ENCODE data around the gene SSBP3. TPM values are rescaled to one million over a fixed set of nuclear protein-coding genes. Genes with fewer than 3 reads are reported as not detected.

Gene SSBP3
- total and polyA plus RNA-seq, 2 experiments from 2014 or later = 6.2 to 19.9 TPM

DNA sequence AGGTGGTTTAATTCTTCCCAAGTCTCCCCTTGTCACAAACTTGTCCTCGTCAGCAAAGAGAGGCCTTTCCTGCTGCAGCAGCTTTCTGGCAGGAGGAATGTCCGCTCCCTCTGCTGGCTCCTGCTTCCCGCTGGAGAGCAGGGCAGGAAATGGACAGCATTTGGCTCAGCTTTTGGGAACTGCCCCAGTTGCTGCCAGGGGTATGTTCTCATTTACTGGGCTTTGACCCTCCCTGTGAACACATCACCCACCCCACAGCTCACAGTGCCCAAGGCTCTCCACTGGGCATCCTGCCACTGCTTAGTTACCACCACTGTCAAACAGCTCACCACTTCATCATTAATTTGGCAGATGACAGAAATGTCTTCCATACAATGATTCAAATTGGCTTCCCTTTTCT is 130.8 kb downstream of the SSBP3 start:
- H3K27ac ChIP-seq = peak overlapping the region; percentile 92
- TF ChIP-seq EZH2 (IDR thresholded peaks at IDR 0.05; ENCODE audit: insufficient read depth, poor library complexity, severe bottlenecking) = no peak
- no peak for TF ChIP-seq EZH2phosphoT487 (IDR thresholded peaks at IDR 0.05; ENCODE audit: insufficient read depth, low read depth)
- H3K9ac ChIP-seq = peak overlapping the region; percentile 66
- H2AFZ ChIP-seq = 0 out of 2 replicates have a peak overlapping the region, but pooled peaks have one; percentile 20
- peak; percentile 87 for DNase-seq
- H3F3A ChIP-seq (ENCODE audit: insufficient read depth) = peaks cover 27% of the 10 kb centered on the region
- H3K4me3 ChIP-seq = no peak overlapping the region
- peaks cover 16% of the 10 kb centered on the region for H3K79me2 ChIP-seq (ENCODE audit: insufficient read depth)
- H4K20me1 ChIP-seq (ENCODE audit: insufficient read depth) = no peaks in the 10 kb centered on the region
- H3K4me1 ChIP-seq (ENCODE audit: insufficient read depth) = peaks cover 42% of the 10 kb centered on the region
- no peaks in the 10 kb centered on the region for H3K9me2 ChIP-seq (ENCODE audit: insufficient read depth)
- no peaks in the 10 kb centered on the region for H3K9me3 ChIP-seq (ENCODE audit: low read depth)
- no peaks in the 10 kb centered on the region for H3K27me3 ChIP-seq (replicated peaks; ENCODE audit: insufficient read depth)
- H3K36me3 ChIP-seq (ENCODE audit: low read depth) = no peaks in the 10 kb centered on the region; the same call in 1 of the 2 replicates
- in situ Hi-C loops (cut with MboI) = no loop called here
- peak overlapping the region; percentile 8 for H3K4me2 ChIP-seq (ENCODE audit: unreplicated experiment)
- WGBS, 2 experiments (ENCODE audit: low coverage in 1 of 2, low lambda C conversion rate in 2 of 2, missing lambda C conversion rate in 2 of 2) = 4 to 13% methylated on average over 3 of the region's 3 CpGs

DNA sequence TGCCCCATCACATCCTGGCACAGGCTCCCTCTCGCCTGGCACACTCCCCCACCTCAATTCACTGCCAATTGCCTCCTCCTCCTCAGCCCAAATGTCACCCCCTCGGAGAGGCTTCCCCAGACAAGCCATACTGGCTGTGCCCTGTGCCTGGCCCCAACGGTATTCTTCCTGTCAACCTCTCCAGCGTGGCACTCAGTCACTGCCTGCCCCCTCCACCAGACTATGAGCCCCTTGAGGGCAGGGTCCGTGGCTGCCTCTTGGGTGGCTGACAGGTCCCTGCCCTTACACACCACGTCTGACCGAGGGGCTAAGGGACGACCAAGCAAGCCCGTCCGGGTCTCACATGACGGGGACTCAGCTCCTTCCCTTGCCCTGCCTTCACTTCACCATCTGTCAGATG is 131.3 kb downstream of the SSBP3 start:
- Histone ChIP-seq H3K36me3 (ENCODE audit: low read depth) (no peaks in the 10 kb centered on the region), H3F3A (ENCODE audit: insufficient read depth) (peaks cover 27% of the 10 kb centered on the region), H3K9me2 (ENCODE audit: insufficient read depth) (no peaks in the 10 kb centered on the region), H3K27me3 (replicated peaks; ENCODE audit: insufficient read depth) (no peaks in the 10 kb centered on the region), H3K4me3 (no peak overlapping the region), H2AFZ (0 out of 2 replicates have a peak overlapping the region, but pooled peaks have one; percentile 20), H3K27ac (peak overlapping the region; percentile 92), H3K9ac (peak overlapping the region; percentile 66), H3K79me2 (ENCODE audit: insufficient read depth) (peaks cover 21% of the 10 kb centered on the region), H3K4me1 (ENCODE audit: insufficient read depth) (peaks cover 42% of the 10 kb centered on the region), H4K20me1 (ENCODE audit: insufficient read depth) (no peaks in the 10 kb centered on the region), H3K4me2 (ENCODE audit: unreplicated experiment) (peak overlapping the region; percentile 8), H3K9me3 (ENCODE audit: low read depth) (no peaks in the 10 kb centered on the region)
- no peak for TF ChIP-seq EZH2phosphoT487 (IDR thresholded peaks at IDR 0.05; ENCODE audit: insufficient read depth, low read depth)
- no peak for TF ChIP-seq EZH2 (IDR thresholded peaks at IDR 0.05; ENCODE audit: insufficient read depth, poor library complexity, severe bottlenecking)
- 20 to 24% methylated on average over 10 of the region's 11 CpGs for WGBS, 2 experiments (ENCODE audit: low coverage in 1 of 2, low lambda C conversion rate in 2 of 2, missing lambda C conversion rate in 2 of 2)
- in situ Hi-C loops (cut with MboI) = no loop called here
- DNase-seq = no peak

DNA sequence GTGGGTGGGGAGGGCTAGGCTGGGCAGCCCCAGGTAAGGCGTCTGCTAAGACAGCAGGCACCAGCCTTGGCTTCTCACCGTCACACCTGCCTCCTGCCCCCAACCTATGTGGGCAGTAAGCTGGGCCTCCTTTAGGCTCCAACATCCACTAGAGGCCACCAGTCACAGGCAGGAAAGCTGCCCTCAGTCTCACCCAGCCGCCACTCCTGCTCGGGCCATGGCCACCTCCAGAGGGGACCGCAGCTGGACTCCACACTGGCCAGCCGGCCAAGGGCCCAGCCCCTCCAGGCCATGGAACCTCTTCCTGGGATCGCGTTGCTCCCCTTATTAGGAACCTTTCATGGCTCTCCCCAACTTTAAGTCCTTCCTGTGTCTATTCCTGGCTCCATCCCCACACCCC is 131.7 kb downstream of the SSBP3 start:
- Histone ChIP-seq H3K36me3 (ENCODE audit: low read depth) (no peaks in the 10 kb centered on the region), H3F3A (ENCODE audit: insufficient read depth) (peaks cover 27% of the 10 kb centered on the region), H3K9me3 (ENCODE audit: low read depth) (no peaks in the 10 kb centered on the region), H3K4me3 (no peak overlapping the region), H3K4me2 (ENCODE audit: unreplicated experiment) (peak overlapping the region; percentile 8), H3K9me2 (ENCODE audit: insufficient read depth) (no peaks in the 10 kb centered on the region), H3K27me3 (replicated peaks; ENCODE audit: insufficient read depth) (no peaks in the 10 kb centered on the region), H3K9ac (peak overlapping the region; percentile 66), H2AFZ (no peak overlapping the region), H3K4me1 (ENCODE audit: insufficient read depth) (peaks cover 42% of the 10 kb centered on the region), H3K79me2 (ENCODE audit: insufficient read depth) (peaks cover 25% of the 10 kb centered on the region), H3K27ac (peak overlapping the region; percentile 92), H4K20me1 (ENCODE audit: insufficient read depth) (no peaks in the 10 kb centered on the region)
- 75 to 90% methylated on average over 8 of the region's 8 CpGs for WGBS, 2 experiments (ENCODE audit: low coverage in 1 of 2, low lambda C conversion rate in 2 of 2, missing lambda C conversion rate in 2 of 2)
- TF ChIP-seq EZH2 (IDR thresholded peaks at IDR 0.05; ENCODE audit: insufficient read depth, poor library complexity, severe bottlenecking) (no peak), EZH2phosphoT487 (IDR thresholded peaks at IDR 0.05; ENCODE audit: insufficient read depth, low read depth) (no peak)
- in situ Hi-C loops (cut with MboI) = no loop called here
- DNase-seq = peak; percentile 23

DNA sequence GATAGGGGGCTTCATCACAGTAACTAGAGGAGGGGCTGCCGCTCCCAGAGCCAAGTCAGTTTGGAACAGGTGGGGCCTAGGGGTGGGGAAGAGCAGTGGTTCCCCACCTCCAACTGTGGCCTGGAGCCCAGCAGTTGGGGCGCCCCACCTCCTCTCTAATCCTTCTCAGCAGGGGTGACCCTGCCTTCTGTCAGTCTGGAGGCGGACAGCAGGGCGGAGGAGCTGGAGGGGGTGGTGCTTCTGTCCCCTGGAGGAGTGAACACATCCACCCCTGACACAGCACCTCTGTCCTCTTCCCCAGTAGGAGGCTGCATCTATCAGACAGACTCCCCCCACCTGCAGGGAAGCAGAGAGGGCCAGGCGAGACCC is 132.4 kb downstream of the SSBP3 start:
- no peaks in the 10 kb centered on the region for H3K9me2 ChIP-seq (ENCODE audit: insufficient read depth)
- H3K4me3 ChIP-seq = peak overlapping the region; percentile 41; the same call in 1 of the 2 replicates
- H3K79me2 ChIP-seq (ENCODE audit: insufficient read depth) = peaks cover 32% of the 10 kb centered on the region
- peak overlapping the region; percentile 46 for H3K4me2 ChIP-seq (ENCODE audit: unreplicated experiment)
- H3K9ac ChIP-seq = peak overlapping the region; percentile 79
- H3K36me3 ChIP-seq (ENCODE audit: low read depth) = no peaks in the 10 kb centered on the region
- no peaks in the 10 kb centered on the region for H4K20me1 ChIP-seq (ENCODE audit: insufficient read depth)
- H3F3A ChIP-seq (ENCODE audit: insufficient read depth) = peaks cover 27% of the 10 kb centered on the region
- in situ Hi-C loops (cut with MboI) = no loop called here
- no peaks in the 10 kb centered on the region for H3K27me3 ChIP-seq (replicated peaks; ENCODE audit: insufficient read depth)
- WGBS, 2 experiments (ENCODE audit: low coverage in 1 of 2, low lambda C conversion rate in 2 of 2, missing lambda C conversion rate in 2 of 2) = 42 to 47% methylated on average over 5 of the region's 5 CpGs
- TF ChIP-seq EZH2phosphoT487 (IDR thresholded peaks at IDR 0.05; ENCODE audit: insufficient read depth, low read depth) (no peak), EZH2 (IDR thresholded peaks at IDR 0.05; ENCODE audit: insufficient read depth, poor library complexity, severe bottlenecking) (no peak)
- DNase-seq = peak; percentile 59
- no peaks in the 10 kb centered on the region for H3K9me3 ChIP-seq (ENCODE audit: low read depth)
- peak overlapping the region; percentile 38 for H2AFZ ChIP-seq
- peaks cover 42% of the 10 kb centered on the region for H3K4me1 ChIP-seq (ENCODE audit: insufficient read depth)
- H3K27ac ChIP-seq = peak overlapping the region; percentile 92
